Measurements from ENCODE around the gene DOCK7.

DNA sequence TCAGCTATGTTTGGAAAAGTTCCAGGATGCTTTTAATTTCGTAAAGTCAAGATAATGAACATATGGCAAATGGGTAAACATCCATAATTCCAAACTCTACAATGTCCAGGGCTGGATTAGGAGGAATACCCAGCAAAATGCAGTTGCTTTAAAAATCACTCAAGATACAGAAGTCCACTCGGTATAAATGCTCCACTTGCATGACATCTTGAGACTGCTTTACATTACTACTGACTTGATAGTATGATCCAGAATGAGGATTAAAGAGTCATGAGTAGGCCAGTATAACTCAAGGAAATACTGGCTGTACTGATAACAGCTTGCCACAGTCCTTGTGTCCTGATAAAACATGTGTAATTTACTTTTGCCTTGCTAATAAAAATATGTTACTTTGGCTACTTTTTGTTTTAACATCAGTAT, 149.1 kb downstream of the DOCK7 start:
- TF ChIP-seq, protein P1, sequence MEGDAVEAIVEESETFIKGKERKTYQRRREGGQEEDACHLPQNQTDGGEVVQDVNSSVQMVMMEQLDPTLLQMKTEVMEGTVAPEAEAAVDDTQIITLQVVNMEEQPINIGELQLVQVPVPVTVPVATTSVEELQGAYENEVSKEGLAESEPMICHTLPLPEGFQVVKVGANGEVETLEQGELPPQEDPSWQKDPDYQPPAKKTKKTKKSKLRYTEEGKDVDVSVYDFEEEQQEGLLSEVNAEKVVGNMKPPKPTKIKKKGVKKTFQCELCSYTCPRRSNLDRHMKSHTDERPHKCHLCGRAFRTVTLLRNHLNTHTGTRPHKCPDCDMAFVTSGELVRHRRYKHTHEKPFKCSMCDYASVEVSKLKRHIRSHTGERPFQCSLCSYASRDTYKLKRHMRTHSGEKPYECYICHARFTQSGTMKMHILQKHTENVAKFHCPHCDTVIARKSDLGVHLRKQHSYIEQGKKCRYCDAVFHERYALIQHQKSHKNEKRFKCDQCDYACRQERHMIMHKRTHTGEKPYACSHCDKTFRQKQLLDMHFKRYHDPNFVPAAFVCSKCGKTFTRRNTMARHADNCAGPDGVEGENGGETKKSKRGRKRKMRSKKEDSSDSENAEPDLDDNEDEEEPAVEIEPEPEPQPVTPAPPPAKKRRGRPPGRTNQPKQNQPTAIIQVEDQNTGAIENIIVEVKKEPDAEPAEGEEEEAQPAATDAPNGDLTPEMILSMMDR (conservative IDR thresholded peaks at IDR 0.05; ENCODE audit: low read depth, low read length), result no peak
- no peak for TF ChIP-seq EZH2 (IDR thresholded peaks at IDR 0.05; ENCODE audit: borderline replicate concordance, low read depth, low read length, poor library complexity, severe bottlenecking)
